ENCODE results near the gene CD164.
A peak's percentile ranks its signal among the peaks of the same experiment; 100 is the strongest.

The CD164 gene

DNA sequence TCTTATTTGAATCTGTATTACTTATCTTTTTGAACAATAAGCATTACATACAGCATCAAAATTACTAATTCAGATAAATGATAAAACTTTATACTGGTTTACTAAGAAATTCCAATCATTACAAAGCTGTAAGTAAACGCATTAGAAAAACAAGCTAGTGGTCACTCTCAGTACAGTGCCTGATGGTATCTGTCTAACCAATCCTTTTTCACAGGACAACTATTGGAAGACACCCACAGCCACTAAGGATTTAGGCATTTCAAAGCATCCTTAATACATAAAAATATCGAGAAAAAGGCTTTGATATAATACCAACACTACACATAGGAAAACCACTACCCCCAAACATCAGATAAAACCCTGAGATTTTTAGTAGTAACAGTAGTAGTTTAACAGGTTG lies 2.6 kb downstream of the CD164 start:
- peak overlapping the region; percentile 86 for H3K4me3 ChIP-seq (replicated peaks; ENCODE audit: low read depth, low read length)
- TF ChIP-seq, protein P1, sequence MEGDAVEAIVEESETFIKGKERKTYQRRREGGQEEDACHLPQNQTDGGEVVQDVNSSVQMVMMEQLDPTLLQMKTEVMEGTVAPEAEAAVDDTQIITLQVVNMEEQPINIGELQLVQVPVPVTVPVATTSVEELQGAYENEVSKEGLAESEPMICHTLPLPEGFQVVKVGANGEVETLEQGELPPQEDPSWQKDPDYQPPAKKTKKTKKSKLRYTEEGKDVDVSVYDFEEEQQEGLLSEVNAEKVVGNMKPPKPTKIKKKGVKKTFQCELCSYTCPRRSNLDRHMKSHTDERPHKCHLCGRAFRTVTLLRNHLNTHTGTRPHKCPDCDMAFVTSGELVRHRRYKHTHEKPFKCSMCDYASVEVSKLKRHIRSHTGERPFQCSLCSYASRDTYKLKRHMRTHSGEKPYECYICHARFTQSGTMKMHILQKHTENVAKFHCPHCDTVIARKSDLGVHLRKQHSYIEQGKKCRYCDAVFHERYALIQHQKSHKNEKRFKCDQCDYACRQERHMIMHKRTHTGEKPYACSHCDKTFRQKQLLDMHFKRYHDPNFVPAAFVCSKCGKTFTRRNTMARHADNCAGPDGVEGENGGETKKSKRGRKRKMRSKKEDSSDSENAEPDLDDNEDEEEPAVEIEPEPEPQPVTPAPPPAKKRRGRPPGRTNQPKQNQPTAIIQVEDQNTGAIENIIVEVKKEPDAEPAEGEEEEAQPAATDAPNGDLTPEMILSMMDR (IDR thresholded peaks at IDR 0.05; ENCODE audit: low read depth, low read length, missing control alignments) = no peak
- DNase-seq (ENCODE audit: extremely low read depth, low read depth) = no peak

DNA sequence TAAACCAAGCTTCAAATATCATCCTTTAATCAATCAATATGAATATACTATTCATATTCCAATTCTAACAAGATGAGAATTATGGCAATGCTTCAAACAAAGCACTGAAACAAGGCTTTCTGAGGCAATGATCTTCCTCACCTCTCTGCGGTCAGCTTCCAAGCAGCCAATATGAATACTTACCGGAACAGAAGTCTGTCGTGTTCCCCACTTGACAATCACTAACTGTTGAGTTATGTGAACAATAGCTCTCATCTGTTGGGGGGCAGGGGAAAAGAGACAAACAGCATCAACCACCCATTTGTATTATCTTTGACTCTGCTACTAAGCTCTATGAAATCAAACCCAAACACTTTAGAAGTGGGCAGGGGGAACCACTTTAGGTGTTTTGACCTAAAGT lies 4.5 kb downstream of the CD164 start:
- TF ChIP-seq, protein P1 (IDR thresholded peaks at IDR 0.05; ENCODE audit: low read depth, low read length, missing control alignments) = no peak
- no peak for DNase-seq (ENCODE audit: extremely low read depth, low read depth)
- no peak overlapping the region for H3K4me3 ChIP-seq (replicated peaks; ENCODE audit: low read depth, low read length)

DNA sequence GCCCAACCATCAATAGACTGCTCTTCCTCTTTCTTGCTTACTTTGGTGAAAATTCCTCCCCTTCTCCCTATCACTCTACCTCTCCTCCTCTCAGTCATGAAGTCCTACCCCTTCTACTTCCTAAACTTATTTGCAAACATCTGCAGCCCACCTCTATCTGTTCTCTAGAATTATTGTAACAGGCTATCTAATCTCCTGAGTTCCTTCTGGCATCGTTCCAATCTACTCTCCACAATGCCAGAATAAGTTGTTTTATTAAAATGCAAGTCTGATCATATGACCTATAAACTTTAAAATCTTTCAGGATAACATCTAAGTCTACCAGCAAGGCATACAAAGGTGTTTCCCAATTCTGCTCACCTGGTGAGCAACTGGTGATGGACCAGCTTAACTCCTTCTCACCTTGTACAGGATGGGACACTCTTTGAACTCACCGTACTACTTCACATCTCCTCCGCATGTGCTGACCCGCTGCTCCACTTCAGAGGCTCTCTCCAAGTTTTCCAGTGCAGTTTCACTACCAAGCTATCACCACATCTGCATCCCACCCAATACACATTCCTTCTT lies 7.9 kb downstream of the CD164 start:
- no peak for DNase-seq (ENCODE audit: extremely low read depth, low read depth)
- TF ChIP-seq, protein P1 (IDR thresholded peaks at IDR 0.05; ENCODE audit: low read depth, low read length, missing control alignments) = no peak
- H3K4me3 ChIP-seq (replicated peaks; ENCODE audit: low read depth, low read length) = no peak overlapping the region

DNA sequence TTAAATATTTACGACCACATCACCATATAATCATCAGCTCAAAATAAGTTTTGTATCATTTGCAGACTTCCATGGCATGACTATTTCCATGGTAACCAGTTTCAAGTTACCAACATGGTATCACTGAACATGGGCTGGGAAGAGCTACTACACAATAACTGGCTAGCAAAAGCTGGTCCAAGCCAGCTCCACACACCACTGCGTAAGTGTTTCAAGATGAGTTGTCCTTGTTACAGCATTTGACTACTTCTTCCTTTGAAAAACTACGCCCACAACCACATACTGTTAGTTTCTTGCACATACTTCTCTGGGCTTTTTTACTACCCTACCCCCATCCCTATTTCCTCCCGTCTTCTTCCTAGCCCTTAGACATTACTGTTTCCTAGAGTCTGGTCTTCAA lies 8.5 kb downstream of the CD164 start:
- no peak overlapping the region for H3K4me3 ChIP-seq (replicated peaks; ENCODE audit: low read depth, low read length)
- no peak for DNase-seq (ENCODE audit: extremely low read depth, low read depth)
- TF ChIP-seq, protein P1 (IDR thresholded peaks at IDR 0.05; ENCODE audit: low read depth, low read length, missing control alignments) = no peak

DNA sequence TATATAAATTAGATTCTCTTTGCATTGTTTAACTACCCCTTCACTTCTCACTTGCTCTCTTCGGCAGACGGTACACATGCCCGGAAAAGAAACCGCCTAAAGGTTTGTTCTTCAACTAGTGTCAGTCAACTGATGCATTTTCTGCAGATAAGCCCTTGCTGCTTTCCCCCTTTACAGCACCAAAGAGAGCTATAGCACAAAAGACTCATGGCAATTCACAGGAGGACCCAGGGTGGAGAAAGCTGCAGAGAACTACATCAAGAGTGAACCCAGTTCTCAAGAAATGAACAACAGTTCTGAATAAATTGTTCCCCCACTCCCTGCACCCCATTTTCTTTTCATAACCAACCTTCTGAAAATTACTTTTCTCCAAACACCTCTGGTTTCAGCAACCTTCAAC lies 8.9 kb downstream of the CD164 start:
- no peak overlapping the region for H3K4me3 ChIP-seq (replicated peaks; ENCODE audit: low read depth, low read length)
- no peak for DNase-seq (ENCODE audit: extremely low read depth, low read depth)
- TF ChIP-seq, protein P1 (IDR thresholded peaks at IDR 0.05; ENCODE audit: low read depth, low read length, missing control alignments) = no peak

DNA sequence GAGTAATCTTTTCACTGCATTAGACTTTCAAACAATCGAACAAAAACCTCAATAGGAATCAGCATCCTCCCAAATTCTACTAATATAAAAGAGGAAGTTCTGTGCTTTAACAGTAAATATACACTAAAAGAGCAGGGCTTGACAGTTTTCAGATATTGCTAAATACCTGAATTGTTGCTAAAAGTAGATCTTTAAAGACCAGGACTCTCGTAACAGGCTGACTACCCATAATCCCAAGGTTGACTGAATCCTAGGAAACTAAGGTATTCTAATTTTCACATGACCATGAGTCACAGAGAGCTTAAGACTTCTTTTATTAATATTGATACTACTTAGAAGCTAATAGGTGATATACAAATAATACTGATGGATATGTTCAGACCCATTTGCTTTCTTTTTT lies 10.1 kb downstream of the CD164 start:
- DNase-seq (ENCODE audit: extremely low read depth, low read depth) = no peak
- no peak overlapping the region for H3K4me3 ChIP-seq (replicated peaks; ENCODE audit: low read depth, low read length)
- TF ChIP-seq, protein P1 (IDR thresholded peaks at IDR 0.05; ENCODE audit: low read depth, low read length, missing control alignments) = no peak

DNA sequence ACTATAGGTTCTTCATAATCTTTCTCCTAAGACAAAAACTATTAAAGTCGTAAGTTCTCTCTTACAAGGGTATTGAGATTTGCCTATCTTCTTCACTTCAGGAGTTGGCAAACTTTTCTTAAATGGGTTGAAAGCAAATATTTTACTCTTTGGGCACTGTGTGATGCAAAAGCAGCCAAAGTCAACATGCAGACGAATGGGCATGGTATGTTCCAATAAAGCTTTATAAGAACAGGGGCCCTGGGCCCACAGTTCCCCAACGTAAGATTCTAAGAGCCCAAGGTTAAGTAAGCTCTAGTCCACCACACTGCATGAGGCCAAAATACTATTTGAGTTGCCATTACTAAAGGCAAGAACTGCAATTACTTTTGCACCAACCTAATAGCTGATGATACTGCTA lies 11.5 kb downstream of the CD164 start:
- TF ChIP-seq, protein P1 (IDR thresholded peaks at IDR 0.05; ENCODE audit: low read depth, low read length, missing control alignments) = no peak
- no peak for DNase-seq (ENCODE audit: extremely low read depth, low read depth)
- H3K4me3 ChIP-seq (replicated peaks; ENCODE audit: low read depth, low read length) = no peak overlapping the region
